OCI-LY7 (cell line): Measurements from ENCODE around the gene NTN4. TPM values are rescaled to one million over a fixed set of nuclear protein-coding genes. Genes with fewer than 3 reads are reported as not detected.
"Not testable (repeated sequence)": the region's sequence is repeated elsewhere in the genome, so short reads cannot be mapped to it uniquely, and the experiment has no call there.

Source experiments
- BruUV-seq: library from RNA; stranded (reverse); fragments of 400-500 nt; replicated peaks from 2 replicates; lab custom pipeline; 2021; lab: Mats Ljungman, UMichigan
- CTCF ChIA-PET: fragments of 300-600 bp; sonication (Branson Sonifier 250); formaldehyde crosslinking; loops from one replicate; lab custom pipeline; 2022; ENCODE audit warnings: antibody characterized with exemption; ENCODE audit not compliant: unreplicated experiment; lab: Charles Lee
- POLR2A ChIA-PET: fragments of 300-600 bp; sonication (Branson Sonifier 250); formaldehyde crosslinking; loops from one replicate; lab custom pipeline; 2022; ENCODE audit warnings: antibody characterized with exemption; lab: Charles Lee
- DNase-seq: peaks from one replicate; pipeline ENCODE4 v3.0.0-alpha.2; 2015; ENCODE audit warnings: low spot score
- H2AFZ ChIP-seq: fragments of 200-600 bp; sonication (generic), shearing (Covaris generic); 2 replicates; pipeline ENCODE4 v1.6.1; 2014; ENCODE audit warnings: mild to moderate bottlenecking, antibody characterized with exemption, low read length, moderate library complexity
- H3K27ac ChIP-seq: fragments of 200-600 bp; sonication (generic); 2 replicates; pipeline ENCODE4 v1.5.1; 2014; ENCODE audit warnings: mixed run types, low read depth, mild to moderate bottlenecking, moderate library complexity, low read length, inconsistent platforms; ENCODE audit not compliant: poor library complexity, severe bottlenecking
- H3K36me3 ChIP-seq: fragments of 200-600 bp; sonication (generic); 2 replicates; pipeline ENCODE4 v1.6.1; 2014; ENCODE audit warnings: mild to moderate bottlenecking, antibody characterized with exemption, low read length, moderate library complexity, mixed read lengths; ENCODE audit not compliant: insufficient read depth
- H3K4me1 ChIP-seq: fragments of 200-600 bp; sonication (generic); 2 replicates; pipeline ENCODE4 v1.5.1; 2014; ENCODE audit warnings: mild to moderate bottlenecking, low read length; ENCODE audit not compliant: insufficient read depth, poor library complexity, severe bottlenecking
- H3K4me2 ChIP-seq: fragments of 200-600 bp; sonication (generic); 2 replicates; pipeline ENCODE4 v1.6.1; 2014; ENCODE audit warnings: mild to moderate bottlenecking, low read length
- H3K4me3 ChIP-seq: fragments of 200-600 bp; sonication (generic); 2 replicates; pipeline ENCODE4 v1.5.1; 2014; ENCODE audit warnings: mild to moderate bottlenecking, low read depth, low read length; ENCODE audit not compliant: poor library complexity, severe bottlenecking
- H3K79me2 ChIP-seq: fragments of 200-600 bp; sonication (generic); 2 replicates; pipeline ENCODE4 v1.6.1; 2016; ENCODE audit warnings: low read depth, mild to moderate bottlenecking, low read length, moderate library complexity, mixed read lengths; ENCODE audit not compliant: insufficient read depth
- H3K9me2 ChIP-seq: fragments of 200-600 bp; sonication (generic); 2 replicates; pipeline ENCODE4 v1.6.1; 2016; ENCODE audit warnings: mild to moderate bottlenecking, low read length, mixed read lengths; ENCODE audit not compliant: insufficient read depth
- H3K9me3 ChIP-seq: fragments of 200-600 bp; sonication (generic); 2 replicates; pipeline ENCODE4 v1.6.1; 2014; ENCODE audit warnings: mild to moderate bottlenecking, mixed run types, low read length, mixed read lengths
- H4K20me1 ChIP-seq: fragments of 200-600 bp; sonication (generic); 2 replicates; pipeline ENCODE4 v1.6.1; 2014; ENCODE audit warnings: mild to moderate bottlenecking, antibody characterized with exemption, low read length, moderate library complexity, mixed read lengths; ENCODE audit not compliant: insufficient read depth
- EZH2phosphoT487 ChIP-seq: fragments of 200-600 bp; sonication (generic); IDR thresholded peaks from 2 replicates; pipeline ENCODE4 v1.6.1; 2018; ENCODE audit warnings: low read depth, borderline replicate concordance, mild to moderate bottlenecking, mixed run types, antibody characterized with exemption, low read length, moderate library complexity, mixed read lengths
- intact Hi-C: fragments of 100-400 bp; cut with micrococcal nuclease; formaldehyde crosslinking; loops from one replicate; pipeline ENCODE4 v1.10.0; 2022; ENCODE audit not compliant: unreplicated experiment
- total RNA-seq, 2 experiments: library from RNA; depleted of rRNA in 1 of 2; stranded (reverse); fragments of >200 nt in 1 of 2; shearing (Covaris generic) in 1 of 2; gene quantifications; 2 replicates each; pipeline ENCODE4 v1.2.3, GENCODE V29; 2014 to 2022
- TF ChIP-seq, protein P1 (sequence below): fragments of 200-600 bp; sonication (generic); conservative IDR thresholded peaks from 2 replicates; pipeline ENCODE4 v1.5.1; 2014; ENCODE audit warnings: mild to moderate bottlenecking, antibody characterized with exemption, low read length, moderate library complexity, mixed read lengths

Gene NTN4
- total RNA-seq, 2 experiments from 2014 or later: not detected

DNA sequence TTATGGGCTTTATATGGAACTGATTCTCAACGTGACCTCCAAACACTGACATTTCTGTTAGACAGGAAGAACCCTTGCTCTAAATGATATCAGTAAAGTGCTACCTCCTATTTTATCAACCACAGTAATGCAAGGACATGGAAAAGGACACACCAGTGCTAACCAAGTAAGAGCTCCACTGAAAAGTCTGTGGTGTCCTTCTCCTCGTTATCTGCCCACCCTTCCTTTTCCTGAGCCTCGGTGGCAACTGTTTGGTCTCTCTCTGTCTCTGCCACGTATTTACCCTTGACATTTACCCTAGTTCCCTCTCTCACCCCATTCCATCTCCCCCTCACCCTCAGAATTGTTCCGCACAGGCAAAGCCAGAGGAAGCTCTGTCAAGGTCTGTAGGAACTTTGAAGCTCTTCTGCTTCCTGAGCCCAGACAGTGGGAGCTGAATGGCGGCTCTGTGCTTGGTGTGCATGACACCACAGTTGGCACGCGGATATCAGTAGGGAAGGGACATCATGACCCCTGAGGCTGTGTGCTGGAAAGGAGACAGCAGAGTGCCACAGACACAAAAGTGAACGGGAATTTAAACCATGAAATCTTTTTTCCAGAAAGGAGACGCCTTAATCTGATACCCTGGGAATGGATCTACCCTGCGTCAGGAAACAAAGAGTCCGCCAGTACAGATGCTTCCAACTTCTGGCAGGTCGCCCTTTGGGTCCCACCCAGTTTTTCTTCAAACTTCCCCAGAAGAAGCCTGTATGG, 50.8 kb downstream of the NTN4 start:
- no peaks in the 10 kb centered on the region for H3K79me2 ChIP-seq
- H3K4me2 ChIP-seq: no peak overlapping the region
- no peak overlapping the region for H3K27ac ChIP-seq
- DNase-seq: no peak
- no peaks in the 10 kb centered on the region for H3K9me3 ChIP-seq
- H4K20me1 ChIP-seq: no peaks in the 10 kb centered on the region
- TF ChIP-seq EZH2phosphoT487: no peak
- TF ChIP-seq, protein P1, sequence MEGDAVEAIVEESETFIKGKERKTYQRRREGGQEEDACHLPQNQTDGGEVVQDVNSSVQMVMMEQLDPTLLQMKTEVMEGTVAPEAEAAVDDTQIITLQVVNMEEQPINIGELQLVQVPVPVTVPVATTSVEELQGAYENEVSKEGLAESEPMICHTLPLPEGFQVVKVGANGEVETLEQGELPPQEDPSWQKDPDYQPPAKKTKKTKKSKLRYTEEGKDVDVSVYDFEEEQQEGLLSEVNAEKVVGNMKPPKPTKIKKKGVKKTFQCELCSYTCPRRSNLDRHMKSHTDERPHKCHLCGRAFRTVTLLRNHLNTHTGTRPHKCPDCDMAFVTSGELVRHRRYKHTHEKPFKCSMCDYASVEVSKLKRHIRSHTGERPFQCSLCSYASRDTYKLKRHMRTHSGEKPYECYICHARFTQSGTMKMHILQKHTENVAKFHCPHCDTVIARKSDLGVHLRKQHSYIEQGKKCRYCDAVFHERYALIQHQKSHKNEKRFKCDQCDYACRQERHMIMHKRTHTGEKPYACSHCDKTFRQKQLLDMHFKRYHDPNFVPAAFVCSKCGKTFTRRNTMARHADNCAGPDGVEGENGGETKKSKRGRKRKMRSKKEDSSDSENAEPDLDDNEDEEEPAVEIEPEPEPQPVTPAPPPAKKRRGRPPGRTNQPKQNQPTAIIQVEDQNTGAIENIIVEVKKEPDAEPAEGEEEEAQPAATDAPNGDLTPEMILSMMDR: no peak
- no peak overlapping the region for H3K4me3 ChIP-seq
- H3K36me3 ChIP-seq: no peaks in the 10 kb centered on the region
- no peak overlapping the region for H2AFZ ChIP-seq
- intact Hi-C loops: no loop called here
- POLR2A ChIA-PET: interaction anchor here (0.6 to 0.7 kb wide), 2 partner anchors 514 to 596 kb away, joined by 4 to 6 read pairs; no protein-coding TSS in a partner anchor
- CTCF ChIA-PET: interaction anchor here (0.5 kb wide), 1 partner anchor 169 kb away, joined by 3 read pairs; no protein-coding TSS in a partner anchor
- no peaks in the 10 kb centered on the region for H3K4me1 ChIP-seq
- no peaks in the 10 kb centered on the region for H3K9me2 ChIP-seq
- no TSS peak for BruUV-seq

DNA sequence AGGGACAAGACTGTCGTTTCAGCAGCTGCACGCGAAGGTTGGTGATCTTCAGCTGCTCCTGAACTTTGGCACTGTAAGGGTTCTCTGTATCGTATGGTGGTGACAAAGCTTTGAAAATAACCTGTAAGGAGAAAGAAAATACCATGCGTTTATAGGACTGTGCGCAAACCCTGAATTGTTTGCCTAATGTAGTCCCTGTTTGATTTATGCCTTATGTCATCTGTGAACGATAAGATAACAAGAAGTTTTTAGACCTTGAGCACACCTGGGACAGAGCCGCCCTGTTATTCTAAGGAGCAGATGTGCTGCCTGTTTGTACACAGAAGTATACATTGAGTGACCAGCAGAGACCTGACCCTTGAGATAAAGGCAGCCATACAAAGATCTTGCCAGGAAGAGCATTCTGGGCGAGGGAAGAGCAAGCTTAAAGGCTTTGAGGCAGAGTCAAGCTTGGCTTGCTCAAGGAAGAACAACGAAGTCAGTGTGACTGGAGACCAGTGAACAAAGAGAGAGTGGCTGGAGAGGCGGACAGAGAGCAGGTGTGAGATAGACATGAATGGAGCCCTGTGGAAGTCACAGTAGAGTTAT, 52.4 kb downstream of the NTN4 start:
- Histone ChIP-seq H3K27ac (no peak overlapping the region), H3K9me2 (no peaks in the 10 kb centered on the region), H3K4me2 (no peak overlapping the region), H2AFZ (no peak overlapping the region), H3K4me3 (no peak overlapping the region), H3K4me1 (no peaks in the 10 kb centered on the region), H3K36me3 (no peaks in the 10 kb centered on the region), H3K9me3 (no peaks in the 10 kb centered on the region), H3K79me2 (no peaks in the 10 kb centered on the region), H4K20me1 (no peaks in the 10 kb centered on the region)
- intact Hi-C loops: no loop called here
- CTCF ChIA-PET: no interaction called here
- POLR2A ChIA-PET: no interaction called here
- no TSS peak for BruUV-seq
- no peak for TF ChIP-seq EZH2phosphoT487
- TF ChIP-seq, protein P1: no peak
- DNase-seq: no peak

DNA sequence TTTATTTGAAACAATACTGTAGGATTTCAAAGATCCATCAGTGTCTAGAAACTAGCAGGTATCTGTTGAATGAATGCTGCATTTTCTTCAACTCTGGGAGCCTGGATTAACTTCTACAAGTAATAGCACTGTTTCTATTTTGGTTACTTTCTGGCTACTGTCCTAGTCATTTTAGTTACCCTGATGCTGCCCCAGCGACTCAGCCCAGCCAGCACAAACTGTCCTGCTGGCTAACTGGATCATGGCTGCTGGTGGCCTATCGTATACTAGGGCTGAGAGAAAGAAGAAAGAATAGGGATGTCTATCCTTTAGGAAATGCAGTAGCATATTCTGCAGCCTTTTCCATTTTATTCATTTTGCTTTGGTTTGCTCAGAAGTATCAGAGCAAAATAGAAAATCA, 53.9 kb downstream of the NTN4 start:
- ChIA-PET CTCF (no interaction called here), POLR2A (no interaction called here)
- no peaks in the 10 kb centered on the region for H3K9me3 ChIP-seq
- no peaks in the 10 kb centered on the region for H3K9me2 ChIP-seq
- no peaks in the 10 kb centered on the region for H3K79me2 ChIP-seq
- TF ChIP-seq, protein P1: no peak
- no peak for TF ChIP-seq EZH2phosphoT487
- H3K27ac ChIP-seq: no peak overlapping the region
- DNase-seq: no peak
- H3K4me3 ChIP-seq: no peak overlapping the region
- H3K4me2 ChIP-seq: no peak overlapping the region
- no TSS peak for BruUV-seq
- intact Hi-C loops: no loop called here
- H3K36me3 ChIP-seq: no peaks in the 10 kb centered on the region
- H2AFZ ChIP-seq: no peak overlapping the region
- peaks cover 4% of the 10 kb centered on the region for H3K4me1 ChIP-seq
- H4K20me1 ChIP-seq: no peaks in the 10 kb centered on the region

DNA sequence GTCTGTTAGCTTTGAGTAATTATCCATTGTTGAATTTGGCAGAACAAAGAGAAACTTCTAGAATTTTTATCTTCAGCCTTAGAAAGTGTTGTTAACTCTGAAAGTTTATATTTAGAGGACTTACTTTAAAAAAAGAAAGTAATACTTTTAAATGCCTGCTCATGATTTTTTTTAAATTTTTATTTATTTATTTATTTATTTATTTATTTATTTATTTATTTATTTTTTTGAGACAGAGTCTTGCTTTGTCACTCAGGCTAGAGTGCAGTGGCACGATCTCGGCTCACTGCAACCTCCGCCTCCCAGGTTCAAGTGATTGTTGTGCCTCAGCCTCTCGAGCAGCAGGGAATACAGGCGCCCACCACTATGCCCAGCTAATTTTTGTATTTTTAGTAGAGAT, 54.8 kb downstream of the NTN4 start:
- H3K9me2 ChIP-seq, POLR2A ChIA-PET, H2AFZ ChIP-seq, H3K79me2 ChIP-seq, BruUV-seq, intact Hi-C loops, H3K4me1 ChIP-seq, DNase-seq, H3K9me3 ChIP-seq, H3K27ac ChIP-seq, H3K36me3 ChIP-seq, H3K4me3 ChIP-seq, H4K20me1 ChIP-seq, H3K4me2 ChIP-seq, CTCF ChIA-PET: not testable (repeated sequence)
